Inflammatory macrophage (primary cell): ENCODE data around the gene SHH.
"Not testable (repeated sequence)": the region's sequence is repeated elsewhere in the genome, so short reads cannot be mapped to it uniquely, and the experiment has no call there.

Experiments used
- DNase-seq, 2 donors: peaks; one replicate each; pipeline ENCODE4 v3.0.0-alpha.2; 2020 to 2022

SHH gene

GRCh38 chr7:155842496-155843265 is 30.4 kb upstream of the SHH start:
- DNase-seq, result no peak

DNA sequence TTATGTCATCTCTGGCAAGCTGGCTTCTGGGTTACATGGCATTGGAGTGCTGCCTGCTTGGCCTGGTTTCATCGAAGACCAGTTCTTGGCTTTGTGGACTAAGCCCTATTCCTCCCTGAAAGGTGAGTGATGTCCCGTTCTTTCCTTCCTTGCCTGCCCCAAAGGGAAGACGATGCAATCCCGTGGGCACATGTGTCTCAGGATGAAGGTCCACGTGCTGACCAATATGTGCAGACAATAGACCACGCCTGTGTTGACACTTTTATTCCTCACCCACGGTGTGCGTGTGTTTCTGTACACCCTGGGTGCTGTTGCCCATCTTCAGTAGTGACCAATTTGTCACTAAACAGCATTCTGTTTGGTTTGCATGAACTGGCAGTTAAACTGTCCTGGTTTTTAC is 28.6 kb upstream of the SHH start:
- DNase-seq, result no peak

DNA sequence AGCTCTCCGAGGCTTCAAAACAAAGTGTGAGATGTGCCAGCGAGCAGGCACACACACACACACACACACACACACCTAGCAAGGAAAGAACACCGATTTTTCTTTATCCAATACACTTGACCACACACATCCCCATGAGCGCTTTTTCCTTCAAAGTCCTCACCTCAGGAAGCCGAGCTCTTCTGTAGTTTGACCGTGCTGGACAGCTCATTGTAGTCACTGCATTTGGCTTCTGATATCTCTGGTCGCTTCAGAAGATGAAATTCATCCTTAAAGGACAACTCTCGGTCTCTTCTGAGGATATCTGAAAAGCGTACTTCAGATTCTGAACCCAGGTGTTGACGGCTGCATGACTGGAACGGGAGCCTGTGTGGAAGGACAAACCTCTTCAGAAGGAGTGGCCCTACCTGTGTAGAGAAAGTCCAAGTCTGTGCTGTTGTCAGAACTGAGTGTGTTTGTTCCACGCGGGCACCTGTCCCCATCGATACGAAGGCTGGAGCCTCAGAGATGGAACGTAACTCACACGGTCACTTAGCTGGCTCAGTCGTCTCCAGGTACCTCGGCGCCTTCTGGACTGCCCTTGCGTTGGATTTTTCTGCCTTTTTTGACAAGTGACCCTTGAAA is 28.1 kb upstream of the SHH start:
- no peak for DNase-seq

DNA sequence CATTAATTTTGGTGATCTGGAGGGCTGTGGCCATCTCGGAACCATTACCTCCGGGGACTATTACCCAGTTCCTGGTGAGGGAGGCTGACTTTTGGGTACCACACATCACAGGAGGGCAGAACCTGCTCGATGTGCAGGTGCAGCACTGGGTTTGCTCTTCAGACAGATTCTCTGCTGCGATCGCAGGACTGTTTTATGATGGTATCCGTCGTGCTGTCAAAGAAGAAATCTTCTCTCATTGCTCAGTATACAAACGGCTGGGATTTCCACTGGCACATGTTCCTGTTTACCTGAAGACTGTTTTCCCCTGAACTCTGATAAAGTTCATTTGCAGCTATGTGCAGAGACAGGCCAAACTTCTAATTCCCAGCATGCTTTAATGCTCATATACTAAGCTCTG is 27.2 kb upstream of the SHH start:
- DNase-seq, result no peak

- not testable (repeated sequence) for DNase-seq
Measured at GRCh38 chr7:155838312-155838711, 26.0 kb upstream of the SHH start.

GRCh38 chr7:155837126-155837479 is 24.8 kb upstream of the SHH start:
- no peak for DNase-seq

DNA sequence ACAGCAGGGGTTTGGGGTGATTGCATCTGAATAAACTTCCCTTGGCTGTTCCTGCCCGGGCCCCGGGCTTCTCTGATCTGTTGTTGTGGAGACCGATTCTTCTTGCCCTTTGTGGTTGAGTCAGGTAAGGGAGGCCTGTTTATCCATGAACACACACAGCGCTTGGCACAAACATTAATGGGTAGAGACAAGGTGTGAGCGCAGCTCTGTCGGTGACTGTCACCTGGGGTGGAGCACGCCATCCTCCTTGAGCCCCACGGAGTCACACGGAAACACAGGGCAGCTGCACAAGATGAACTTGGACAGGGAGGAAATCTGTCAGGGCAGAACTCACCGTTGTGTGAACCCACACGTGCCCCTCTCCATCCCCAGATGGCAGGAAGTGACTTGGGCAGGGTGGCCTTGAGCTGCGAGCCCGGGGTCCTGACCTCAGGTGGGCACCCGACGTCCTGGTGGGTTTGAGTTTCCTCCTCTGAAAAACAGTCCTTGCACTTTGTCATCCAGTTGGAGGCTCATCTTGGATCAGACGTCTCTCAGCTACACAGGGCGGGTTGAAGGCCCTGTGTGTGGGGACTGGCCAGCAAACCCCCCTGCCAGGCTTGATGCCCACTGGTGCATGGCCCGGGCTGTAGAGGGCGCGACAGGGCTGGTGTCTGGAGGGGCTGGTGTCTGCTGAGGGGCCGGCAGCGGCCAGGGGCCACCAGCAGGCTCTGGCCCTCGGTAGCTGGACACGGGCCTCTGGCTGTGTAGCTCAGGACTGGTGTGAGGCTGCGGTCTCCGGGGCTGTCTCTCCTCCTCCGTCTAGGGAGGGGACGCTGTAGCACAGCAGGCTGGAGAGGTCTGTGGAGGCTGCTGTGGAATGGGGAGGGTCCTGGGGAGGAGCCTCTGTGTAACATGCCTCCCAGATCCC is 24.2 kb upstream of the SHH start:
- DNase-seq, result no peak

DNA sequence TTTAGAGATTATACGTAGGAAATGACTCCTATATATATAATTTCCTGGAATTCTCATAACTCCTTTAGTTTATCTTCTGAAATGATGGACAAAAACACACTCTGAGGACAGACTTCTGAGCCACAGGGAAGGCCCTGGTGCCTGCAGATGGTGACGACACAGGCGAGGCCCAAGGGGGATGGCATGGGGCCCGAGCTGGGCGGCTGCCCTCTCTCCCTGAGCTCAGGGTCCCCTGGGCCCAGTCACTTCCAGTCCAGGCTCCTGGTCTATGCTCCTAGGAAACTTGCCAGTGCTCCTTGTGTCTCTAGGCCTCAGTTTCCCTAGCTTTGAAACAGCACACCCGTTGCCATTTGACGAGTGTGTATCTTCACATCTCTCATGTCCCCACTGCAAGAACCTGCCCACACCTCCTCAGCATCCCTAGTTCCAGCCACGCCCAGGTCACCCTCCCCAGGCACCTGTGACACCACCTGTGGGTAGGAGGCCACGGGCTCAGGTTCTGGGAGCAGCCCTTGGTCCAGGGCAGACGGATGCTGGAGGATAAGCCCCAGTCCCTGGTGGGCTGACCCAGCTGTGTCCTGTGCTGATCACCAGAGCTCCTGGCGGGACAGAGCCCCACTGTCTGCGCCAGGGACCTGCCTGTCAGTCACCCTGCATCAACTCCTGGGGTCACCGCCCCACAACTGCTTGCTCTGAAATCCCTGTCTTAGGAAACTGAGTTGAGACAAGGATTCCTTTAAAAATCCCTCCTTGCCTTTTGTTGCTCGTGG is 23.4 kb upstream of the SHH start:
- no peak for DNase-seq

- DNase-seq, result no peak
Measured at GRCh38 chr7:155834486-155835048, 22.3 kb upstream of the SHH start.

GRCh38 chr7:155833651-155834050 is 21.4 kb upstream of the SHH start:
- no peak for DNase-seq

- no peak for DNase-seq
Measured at GRCh38 chr7:155832581-155832981, 20.3 kb upstream of the SHH start.

DNA sequence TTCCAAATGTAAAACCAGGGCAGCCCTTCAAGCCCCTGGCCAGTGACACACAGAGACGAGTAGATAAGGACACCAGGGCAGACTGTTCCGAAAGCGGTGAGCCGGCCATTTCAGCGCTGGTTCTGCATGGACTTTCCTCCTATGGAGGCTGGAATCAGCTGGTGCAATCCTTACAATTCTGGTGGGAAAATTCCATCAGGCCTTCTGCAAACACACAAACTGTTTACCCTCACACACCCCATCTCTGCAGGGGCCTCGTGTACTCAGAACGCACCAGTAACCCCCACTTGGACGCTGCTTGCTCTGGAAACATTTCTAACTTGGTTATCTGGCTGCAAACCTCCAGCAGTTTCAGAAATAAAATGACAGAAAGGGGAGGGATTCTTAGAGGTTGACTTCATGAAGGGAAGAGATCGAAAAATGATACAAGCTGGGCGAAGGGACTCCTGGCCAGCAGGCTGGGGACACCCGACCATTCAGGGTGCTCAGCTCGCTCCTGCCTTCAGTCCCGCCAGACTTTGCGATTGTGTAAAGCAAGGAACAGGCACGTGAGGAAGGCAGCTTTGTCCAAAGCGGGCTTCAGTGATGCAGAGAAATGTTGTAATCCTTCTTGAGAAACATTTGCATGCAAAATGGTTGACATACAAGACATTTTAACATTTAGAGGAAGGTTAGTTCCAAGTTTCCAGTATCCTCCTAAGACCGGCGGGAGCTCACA is 19.7 kb upstream of the SHH start:
- DNase-seq, result no peak

DNA sequence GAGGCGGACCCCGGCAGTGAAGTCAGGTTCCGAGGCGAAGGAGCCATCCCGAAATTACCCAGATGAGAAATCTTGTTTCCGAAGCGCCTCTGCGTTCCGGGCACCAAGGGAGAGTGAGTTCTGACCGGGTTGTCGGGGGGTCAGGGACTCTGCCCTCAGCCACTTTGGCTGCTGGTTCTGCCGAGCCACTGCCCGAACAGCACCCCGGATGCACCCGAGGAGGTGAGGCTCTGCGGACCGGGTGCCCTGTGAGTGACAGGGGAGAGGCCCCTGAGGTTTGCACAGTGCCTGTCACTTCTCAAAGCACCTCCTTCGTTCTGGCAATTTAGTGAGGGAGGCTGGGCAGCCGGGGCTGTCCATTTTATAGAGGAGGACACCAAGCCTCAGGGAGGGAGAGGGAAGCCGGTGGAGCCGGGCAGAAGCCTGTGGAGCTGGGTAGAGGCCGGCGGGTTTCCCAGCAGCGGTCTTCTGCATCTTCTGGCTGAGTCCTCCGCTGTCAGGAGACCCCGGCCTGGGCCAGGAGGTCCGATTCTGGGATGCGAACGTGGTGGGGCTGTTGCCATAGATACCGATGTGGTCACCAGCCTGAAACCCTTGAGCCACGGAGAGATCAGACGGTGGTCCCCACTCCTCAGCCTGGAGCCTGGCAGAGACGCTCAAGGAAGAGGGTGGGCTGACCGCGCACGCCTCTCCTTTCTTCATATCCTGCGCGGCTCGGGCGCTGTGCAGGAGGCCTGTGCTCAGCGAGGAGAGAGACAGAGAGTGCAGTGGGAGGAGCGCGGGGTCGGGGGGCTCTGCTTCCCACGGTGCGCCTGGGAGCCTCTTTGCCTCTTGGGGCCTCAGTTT is 18.9 kb upstream of the SHH start:
- no peak for DNase-seq

DNA sequence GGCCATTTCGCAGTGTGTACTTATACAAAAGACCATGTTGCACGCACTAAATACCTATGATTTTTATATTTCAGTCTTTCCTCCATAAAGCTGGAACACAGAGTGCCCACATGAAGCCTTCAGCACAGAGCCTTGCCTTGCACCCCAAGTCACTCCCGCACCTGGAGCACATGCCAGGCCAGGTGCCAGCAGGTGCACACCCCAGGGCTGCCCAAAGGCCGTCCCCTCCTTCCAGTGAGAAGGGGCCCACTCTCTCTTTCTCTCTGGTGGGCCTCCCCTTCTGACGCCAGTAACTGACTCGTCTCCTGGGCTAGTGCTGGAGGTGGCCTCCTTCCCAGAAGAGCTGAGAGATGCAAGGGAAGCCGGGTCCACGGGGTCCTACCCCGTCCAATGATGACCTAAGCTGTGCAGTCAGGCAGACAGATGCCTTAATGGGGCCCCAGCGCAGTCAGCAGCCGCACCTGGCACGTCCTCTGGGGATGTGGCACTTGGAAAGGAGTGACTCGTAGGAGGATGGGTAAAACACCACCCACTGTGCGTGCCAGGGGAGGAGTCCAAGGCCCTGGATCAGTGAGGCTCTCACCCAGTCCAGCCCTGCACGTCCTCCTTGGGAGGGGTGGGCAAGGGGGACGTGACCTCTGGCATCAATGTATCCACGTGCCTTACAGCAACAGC is 17.7 kb upstream of the SHH start:
- no peak for DNase-seq

DNA sequence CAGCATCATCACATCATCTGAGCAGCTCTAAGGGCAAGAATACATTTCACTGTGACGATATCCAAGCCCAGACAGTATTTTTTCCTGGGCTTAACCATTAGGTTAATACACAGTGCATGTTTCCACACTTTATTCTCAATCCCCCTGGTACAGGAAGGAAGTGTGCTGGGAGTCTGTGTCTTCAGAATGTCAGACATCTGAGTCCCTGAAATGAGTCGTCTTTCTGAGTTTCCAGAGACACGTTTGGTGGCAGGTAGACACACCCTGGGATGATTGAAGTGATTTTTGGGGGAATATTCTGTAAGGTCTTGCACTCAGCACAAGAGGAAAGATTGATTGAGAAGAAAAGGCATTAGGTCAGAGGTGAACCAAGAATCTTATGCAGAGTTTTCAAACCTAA is 13.1 kb upstream of the SHH start:
- DNase-seq, result no peak

GRCh38 chr7:155824227-155824886 is 12.1 kb upstream of the SHH start:
- no peak for DNase-seq

GRCh38 chr7:155821851-155822250 is 9.6 kb upstream of the SHH start:
- no peak for DNase-seq

DNA sequence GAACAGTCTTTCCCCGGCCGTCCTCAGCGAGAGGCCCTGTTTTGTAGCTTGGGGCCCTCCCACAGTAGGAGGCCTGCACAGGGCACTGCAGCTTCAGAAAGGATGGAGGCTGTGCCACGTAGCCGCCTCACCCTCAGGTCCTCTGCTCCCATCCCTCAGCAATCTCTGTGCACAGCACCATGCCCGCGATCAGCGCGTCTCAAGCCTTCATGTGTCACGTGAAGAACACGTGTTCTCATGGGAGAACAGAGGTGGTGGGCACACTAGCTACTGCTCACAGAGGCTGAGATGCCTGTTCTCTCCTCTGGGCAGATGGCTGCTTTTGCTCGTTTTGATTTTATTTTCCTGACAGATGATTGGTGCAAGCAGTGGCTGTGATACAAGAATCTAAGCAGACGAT is 8.5 kb upstream of the SHH start:
- no peak for DNase-seq

DNA sequence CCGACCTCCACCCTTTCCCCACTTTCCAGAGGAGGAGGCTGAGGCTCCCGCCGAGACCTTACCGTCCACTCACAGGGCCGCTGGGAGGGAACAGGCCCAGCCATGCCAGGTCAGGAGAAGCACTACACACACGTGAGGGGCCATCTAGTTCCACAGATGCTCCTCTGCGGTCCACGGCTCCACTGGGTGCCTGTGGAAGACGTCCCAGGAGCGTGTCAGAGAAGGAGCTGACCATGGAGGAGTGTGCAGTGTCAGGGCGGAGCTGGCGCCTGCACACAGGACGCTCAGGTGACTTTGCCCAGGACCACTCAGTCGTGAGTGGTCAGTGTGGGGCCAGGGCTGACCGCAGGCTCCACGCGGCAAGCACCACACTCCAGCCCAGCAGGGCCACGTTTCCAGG is 8.0 kb upstream of the SHH start:
- no peak for DNase-seq

DNA sequence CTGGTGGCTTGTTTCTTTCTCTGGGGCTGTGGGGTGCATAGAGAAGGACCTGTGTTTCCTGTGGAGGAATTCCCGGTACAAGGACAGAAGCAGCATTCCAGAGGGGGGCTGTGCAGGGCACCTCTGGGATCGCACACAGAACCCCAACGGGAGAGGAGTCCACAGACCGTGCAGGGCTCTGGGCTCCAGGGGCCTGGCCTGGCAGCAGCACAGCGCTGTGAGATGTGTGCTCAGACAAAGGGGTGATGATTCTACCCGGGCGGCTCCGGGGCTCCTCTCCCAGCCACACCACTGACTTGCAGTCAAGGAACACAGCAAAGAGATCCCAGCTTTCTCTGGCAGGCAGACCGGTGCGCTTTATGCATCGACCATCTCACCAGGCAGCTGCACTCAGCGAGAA is 6.9 kb upstream of the SHH start:
- DNase-seq, result no peak
